Stimulated activated CD4-positive, alpha-beta T cell treated with anti-CD3 and anti-CD28 coated beads, Interleukin-1b, Interleukin-23, amount 100 ng/mL, for 4 hours (primary cell): Measurements from ENCODE around the gene ALX3.

ENCODE experiments used
- DNase-seq, 2 donors: peaks; one replicate each; pipeline ENCODE4 v3.0.0-alpha.2; 2020; ENCODE audit warnings: low read depth in 2 of 2

ALX3 gene

DNA sequence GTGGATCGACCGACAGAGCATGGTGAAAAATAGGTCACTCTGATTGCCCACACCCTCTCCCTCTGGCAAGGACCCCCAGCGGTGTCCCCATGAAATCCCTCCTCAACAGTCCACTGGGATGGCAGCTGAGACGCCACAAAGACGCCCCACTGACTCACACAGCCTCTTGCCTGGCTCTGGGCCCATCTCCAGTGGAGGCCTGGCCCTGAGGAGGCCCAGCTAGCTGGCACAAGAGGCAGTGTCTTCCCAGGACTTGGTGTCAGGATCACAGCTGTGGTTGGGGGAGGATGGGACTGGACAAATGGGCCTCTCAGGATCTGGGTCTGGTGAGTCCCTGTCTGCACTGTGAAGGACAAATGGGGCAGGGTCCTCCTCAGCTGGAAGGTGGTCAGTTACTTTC lies 4.6 kb downstream of the ALX3 start:
- no peak for DNase-seq

- DNase-seq: no peak
These were observed 5.7 kb downstream of the ALX3 start for GRCh38 chr1:110064576-110065337.

GRCh38 chr1:110063781-110064180 lies 6.7 kb downstream of the ALX3 start:
- DNase-seq: no peak

DNA sequence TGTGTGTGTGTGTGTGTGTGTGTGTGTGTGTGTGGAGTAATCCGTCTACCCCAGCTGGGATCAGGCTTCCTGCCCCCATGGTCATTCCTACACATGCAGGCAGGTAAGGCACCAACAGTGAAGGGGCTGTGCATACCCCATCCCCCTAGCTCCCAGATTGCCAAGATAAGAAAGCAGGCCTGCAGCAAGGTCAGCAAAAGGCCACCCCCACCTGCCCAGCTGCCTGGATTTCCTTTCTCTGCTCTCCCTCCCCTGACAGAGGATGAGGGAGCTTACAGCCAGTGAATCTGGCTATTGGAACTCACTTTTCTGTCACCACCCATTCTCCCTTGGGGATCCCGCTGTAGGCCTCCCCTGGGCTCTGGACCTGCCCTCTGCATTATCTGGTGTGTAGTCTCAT lies 7.9 kb downstream of the ALX3 start:
- DNase-seq: no peak

GRCh38 chr1:110061341-110061740 lies 9.1 kb downstream of the ALX3 start:
- no peak for DNase-seq

DNA sequence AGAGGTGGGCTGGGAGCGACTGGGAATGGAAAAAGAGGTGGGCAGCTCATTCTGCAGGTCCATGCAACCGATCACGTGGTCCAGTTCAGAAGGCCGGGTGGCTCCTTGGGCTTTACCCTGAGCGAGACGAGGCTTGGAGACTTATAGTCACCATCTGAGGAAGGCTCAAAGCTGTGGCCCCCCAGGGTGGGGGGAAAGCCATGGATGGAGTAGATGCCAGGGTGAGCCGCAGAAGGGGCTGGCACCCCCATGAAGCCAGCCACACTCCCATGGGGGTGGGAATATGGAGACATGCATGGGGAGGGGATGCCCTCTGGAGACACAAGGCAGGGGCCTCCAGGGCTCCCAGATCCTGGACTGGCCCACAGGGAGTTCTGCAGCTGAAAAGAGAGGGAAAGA lies 9.8 kb downstream of the ALX3 start:
- DNase-seq: no peak

DNA sequence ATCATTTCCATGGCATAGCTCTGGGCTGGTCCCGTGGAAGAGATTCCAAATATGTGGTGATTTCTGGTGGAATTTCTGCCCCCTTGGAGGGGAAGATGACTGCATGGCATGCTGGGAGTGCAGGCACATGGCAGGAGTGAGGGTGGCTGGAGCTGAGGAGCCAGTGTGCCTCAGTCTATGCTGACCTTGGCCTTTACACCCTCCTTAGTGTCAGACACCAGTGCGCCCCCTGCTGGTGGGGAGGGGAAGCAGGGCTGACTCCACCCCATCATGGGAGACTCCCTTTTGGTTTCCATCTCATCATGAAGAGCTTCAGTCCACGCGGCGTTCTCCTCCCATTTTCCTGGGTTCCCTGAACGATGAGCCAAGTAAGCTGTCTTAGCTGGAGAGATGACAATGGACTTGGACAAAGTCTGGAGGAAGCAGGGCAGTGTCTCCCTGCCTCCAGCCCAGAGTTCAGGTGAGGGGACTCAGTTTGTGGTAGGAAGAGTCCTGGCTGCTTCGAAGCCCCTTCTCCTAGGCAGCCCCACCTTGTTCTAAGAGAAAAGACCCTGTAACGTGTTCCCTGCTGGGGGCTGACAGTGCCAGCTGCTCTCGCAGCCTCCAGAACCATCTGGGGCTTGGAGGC lies 10.3 kb downstream of the ALX3 start:
- DNase-seq: peak; percentile 64 to 76

DNA sequence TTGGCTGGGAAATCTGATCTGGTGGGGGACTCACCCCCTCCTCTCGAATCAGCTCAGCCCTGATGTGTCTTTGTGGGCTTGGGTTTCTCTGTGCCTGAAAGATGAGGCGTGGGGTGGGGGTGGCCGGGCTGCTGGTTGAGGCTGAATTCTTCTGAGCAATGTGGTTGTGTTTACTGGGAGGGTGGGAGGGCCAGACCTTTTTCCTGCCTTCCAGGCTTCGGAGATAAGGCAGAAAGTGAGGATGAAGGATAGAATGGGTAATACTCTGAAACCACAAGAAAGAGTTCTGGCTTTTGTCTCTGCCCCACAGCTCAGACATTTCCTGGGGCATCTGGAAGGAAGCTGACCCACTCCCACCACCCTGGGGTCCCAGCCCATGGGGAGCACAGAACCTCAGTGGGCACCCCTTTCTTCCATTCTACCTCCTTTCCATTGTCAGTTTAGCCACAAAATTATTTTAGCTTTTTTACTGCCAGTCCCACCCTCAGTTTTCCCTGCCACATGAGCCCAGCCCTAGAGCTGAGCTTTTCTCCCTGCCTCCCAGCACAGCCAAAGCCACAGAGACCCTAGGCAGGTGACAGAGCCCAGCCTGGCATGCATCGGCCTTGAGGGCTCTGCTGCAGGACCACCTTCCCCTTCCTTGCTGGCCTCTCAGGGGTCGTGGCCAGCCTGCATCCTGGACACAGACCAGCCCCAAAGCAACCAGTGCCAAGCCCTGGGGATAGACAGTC lies 11.2 kb downstream of the ALX3 start:
- no peak for DNase-seq

- DNase-seq: no peak
These were observed 11.9 kb downstream of the ALX3 start for GRCh38 chr1:110058591-110058990.

DNA sequence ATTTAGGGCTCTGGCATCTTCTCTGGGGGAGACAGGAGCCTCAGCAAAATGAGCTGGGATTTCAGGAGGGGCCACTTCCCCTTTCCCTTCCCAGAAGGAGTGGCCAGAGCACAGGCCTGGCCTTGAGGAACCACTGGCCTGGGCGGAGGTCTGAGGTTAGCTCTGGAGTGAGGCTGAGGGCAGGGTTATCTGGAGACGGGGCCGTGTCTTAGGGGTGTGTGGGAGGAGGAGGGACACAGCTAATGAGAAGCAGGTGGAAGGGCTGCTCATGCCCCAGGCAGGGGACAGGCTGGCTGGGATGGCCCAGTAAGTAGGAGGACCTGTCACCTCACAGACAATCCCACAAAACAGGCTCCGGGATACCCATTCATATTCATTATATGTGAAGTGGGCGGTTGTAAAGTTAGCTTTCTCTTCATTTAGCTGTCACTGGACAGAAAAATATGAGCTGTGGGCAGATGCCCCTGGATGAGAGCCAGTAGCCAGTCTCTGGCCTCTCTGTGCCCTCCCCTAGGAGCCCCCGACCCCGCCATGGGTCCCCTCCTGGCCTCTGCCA lies 12.4 kb downstream of the ALX3 start:
- DNase-seq: no peak

DNA sequence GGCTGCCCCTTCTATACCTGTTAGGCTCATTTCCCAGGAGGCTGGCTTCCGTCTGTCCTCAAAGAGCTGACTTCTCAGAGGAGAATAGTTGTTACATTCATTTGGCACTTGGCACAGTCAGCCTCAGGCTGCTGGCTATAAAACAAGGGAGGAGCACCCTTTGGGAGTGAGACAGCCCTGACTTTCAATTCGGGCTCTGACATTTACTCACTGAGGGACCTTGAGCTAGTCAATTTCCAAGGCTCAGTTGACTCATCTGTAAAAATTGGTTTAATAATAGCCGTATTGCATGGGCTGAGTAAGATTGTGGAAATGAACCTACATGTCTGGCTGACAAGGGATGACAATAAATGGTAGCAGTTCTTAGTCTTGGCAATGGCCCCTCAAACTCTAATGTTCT lies 13.7 kb downstream of the ALX3 start:
- no peak for DNase-seq

DNA sequence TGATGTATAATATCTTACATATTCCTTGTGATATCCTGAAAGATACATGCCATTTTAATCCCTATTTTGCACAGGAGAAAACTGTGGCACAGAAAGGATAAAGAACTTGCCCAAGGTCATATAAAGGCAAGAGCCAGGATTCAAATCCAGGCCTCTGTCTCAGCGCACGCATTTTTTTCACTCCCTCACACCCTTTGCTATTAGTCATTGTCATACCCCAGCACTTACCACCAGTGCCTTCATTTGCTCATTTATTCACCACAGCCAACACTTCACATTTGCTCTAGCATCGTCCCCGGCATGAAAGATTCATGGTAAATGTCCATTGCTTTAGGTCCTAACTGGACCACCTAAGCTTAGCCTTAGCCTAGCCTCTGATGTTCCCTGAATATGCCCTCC lies 14.2 kb downstream of the ALX3 start:
- no peak for DNase-seq

GRCh38 chr1:110055493-110056284 lies 14.8 kb downstream of the ALX3 start:
- no peak for DNase-seq

DNA sequence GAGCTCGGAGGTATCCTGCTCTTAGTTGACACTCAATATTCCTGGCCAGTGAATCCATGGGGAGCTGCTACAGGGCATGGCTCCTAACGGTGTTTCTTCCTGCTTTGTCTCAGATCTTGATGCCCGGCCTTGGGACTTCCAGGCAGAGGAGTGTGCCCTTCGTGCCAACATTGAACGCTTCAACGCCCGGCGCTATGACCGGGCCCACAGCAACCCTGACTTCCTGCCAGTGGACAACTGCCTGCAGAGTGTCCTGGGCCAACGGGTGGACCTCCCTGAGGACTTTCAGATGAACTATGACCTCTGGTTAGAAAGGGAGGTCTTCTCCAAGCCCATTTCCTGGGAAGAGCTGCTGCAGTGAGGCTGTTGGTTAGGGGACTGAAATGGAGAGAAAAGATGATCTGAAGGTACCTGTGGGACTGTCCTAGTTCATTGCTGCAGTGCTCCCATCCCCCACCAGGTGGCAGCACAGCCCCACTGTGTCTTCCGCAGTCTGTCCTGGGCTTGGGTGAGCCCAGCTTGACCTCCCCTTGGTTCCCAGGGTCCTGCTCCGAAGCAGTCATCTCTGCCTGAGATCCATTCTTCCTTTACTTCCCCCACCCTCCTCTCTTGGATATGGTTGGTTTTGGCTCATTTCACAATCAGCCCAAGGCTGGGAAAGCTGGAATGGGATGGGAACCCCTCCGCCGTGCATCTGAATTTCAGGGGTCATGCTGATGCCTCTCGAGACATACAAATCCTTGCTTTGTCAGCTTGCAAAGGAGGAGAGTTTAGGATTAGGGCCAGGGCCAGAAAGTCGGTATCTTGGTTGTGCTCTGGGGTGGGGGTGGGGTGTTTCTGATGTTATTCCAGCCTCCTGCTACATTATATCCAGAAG lies 16.7 kb downstream of the ALX3 start:
- peak; percentile 67 to 71 for DNase-seq

- no peak for DNase-seq
These were observed 19.2 kb downstream of the ALX3 start for GRCh38 chr1:110051262-110051648.

DNA sequence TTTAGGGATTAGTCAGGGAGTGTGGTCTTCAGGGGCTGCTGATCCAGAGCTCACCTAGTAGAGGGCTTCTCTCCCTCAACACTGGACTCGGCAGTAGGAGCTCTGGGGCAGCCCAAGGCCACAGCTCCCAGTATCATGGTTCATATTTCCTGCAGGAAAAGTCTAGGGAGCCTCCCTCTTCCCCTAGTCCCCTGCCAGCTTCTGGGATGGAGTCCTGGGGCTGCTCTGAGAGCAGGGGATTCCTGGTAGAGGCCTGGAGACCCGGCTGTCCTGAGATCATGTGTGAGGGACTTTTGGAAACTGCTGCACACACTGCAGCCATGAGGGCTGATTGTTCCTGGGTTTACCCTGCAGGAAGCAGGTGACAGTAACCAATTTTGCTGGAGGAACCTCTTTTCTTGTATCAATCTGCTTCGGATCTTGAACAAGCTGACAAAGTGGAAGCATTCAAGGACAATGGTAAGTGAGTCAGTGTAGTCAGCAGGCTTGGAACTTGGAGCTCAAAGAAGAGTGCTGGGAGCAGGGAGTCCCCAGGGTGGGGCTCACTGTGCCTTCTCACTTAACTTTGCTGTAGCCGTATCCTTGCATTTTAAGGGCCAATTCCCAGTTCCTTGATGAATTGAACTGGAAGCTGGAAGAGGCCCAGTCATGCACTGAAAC lies 19.7 kb downstream of the ALX3 start:
- DNase-seq: no peak

DNA sequence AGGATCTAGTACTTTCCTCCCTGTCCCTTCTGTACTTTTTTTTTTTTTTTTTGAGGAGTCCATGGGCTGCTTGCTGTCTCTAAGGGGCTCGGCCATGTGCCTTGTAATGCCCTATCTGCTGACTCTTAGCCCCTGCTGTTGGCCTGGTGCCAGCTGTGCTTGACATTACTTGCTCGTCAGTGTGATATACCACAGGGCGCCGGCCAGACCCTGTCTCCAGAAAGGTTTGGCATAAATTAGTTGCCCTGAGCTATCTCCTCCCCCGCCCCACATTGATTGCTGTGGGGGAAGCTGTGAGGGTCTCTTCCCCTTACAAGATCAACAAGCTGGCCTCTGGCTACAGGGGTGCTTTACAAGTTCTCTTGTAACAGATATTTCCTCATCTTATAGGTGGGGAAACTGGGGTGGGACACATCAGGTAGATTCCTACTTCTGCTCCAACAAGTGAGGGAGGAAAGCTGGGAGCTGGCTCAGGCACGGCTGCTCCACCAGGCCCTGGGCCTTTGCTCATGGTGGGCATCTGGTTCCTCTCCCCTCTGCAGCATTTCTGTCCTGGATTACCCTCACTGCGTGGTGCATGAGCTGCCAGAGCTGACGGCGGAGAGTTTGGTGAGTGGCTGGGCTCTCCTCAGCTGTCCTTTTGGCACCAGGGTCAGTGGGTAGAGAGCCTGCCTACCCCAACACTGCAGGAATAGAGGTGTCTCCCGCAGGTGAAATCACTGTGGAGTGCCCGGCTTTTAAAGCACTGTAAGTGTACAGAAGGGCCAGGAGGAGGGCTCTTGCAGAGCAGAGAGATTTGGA lies 20.5 kb downstream of the ALX3 start:
- no peak for DNase-seq

DNA sequence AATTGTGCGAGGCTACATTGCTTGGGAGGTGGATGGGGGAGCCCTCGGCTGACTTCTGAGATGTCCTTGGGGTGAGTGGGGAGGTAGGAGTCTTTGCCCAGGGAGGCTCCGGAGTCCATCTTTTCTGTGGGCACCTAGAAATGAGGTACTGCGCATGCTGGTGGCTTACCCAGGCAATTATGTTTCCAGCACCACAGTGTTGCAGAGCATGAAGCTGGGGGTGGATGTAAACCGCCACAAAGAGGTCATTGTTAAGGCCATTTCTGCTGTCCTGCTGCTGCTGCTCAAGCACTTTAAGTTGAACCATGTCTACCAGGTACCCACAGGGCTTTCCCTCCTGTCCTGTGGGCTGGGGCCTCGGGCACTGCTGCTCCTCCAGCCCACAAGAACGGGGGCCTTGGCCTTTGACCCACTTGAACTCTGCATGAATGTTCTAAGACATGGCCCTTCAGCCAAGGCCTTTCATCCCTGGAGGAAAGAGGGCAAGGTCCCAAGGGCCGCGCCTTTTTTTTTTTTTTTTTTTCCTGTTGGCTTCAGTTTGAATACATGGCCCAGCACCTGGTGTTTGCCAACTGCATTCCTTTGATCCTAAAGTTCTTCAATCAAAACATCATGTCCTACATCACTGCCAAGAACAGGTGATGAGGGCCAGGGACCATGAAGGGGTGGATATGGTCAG lies 21.4 kb downstream of the ALX3 start:
- DNase-seq: no peak

DNA sequence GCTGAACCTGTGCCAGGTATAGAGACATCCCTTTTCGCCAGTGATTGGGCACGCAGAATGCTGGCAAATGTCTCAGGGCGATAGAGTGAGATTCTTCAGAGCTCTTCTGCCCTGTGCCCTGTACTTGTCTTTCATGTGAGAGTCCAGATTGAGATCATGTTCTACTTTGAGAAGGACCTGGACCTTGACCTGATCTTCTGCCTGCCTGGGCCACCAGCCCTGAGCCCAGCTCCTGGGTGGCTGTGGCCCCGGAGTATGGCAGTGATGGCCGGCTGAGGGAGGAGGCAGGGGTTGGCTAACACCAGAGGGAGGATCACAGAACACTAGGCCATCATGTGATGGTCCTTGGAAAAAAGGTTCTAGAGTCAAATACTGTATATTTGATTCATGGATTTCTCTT lies 22.2 kb downstream of the ALX3 start:
- no peak for DNase-seq
